Endothelial cell of umbilical vein (primary cell): ENCODE measurements around the gene MTA2. TPM values are rescaled to one million over a fixed set of nuclear protein-coding genes. Genes with fewer than 3 reads are reported as not detected.
A peak's percentile ranks its signal among the peaks of the same experiment; 100 is the strongest.

Experiments
- BruUV-seq: library from RNA; stranded (reverse); fragments of 400-500 nt; replicated peaks from 2 replicates; lab custom pipeline; 2021; lab: Mats Ljungman, UMichigan
- CTCF ChIA-PET: fragments of 300-600, 350-600 bp; sonication (Branson Sonifier 250); formaldehyde crosslinking; loops from one replicate; lab custom pipeline; 2021; ENCODE audit warnings: antibody characterized with exemption, inconsistent platforms; lab: Charles Lee
- POLR2A ChIA-PET: fragments of 300-600, 350-600 bp; sonication (Branson Sonifier 250); formaldehyde crosslinking; loops from one replicate; lab custom pipeline; 2021; ENCODE audit warnings: antibody characterized with exemption, inconsistent platforms; lab: Charles Lee
- DNase-seq: peaks from one replicate; pipeline ENCODE4 v3.0.0-alpha.2; 2011; ENCODE audit warnings: low read depth, low spot score
- FAIRE-seq: peaks from 2 replicates; lab custom pipeline; 2011; peaks lifted over from hg19 to GRCh38; lab: Jason Lieb, UNC
- H2AFZ ChIP-seq: 2 replicates; pipeline ENCODE4 v1.6.0; 2012; ENCODE audit warnings: low read depth, low read length, control low read depth, inconsistent platforms
- H3K27ac ChIP-seq: 2 replicates; pipeline ENCODE4 v1.5.1; 2011; ENCODE audit warnings: low read depth, mild to moderate bottlenecking, control low read depth, low read length, moderate library complexity; ENCODE audit not compliant: insufficient read depth
- H3K27me3 ChIP-seq, 2 experiments: 2 replicates each; pipeline versions ENCODE4 v1.6.0 to v1.6.1; 2011; ENCODE audit warnings: low read length in 2 of 2, mixed read lengths in 1 of 2; ENCODE audit not compliant: control insufficient read depth in 2 of 2, insufficient read depth in 2 of 2
- H3K36me3 ChIP-seq, 2 experiments: 2 replicates in 1 of 2; 3 replicates in 1 of 2; pipeline ENCODE4 v1.5.1; 2011; ENCODE audit warnings: low read length in 2 of 2, mild to moderate bottlenecking in 1 of 2, moderate library complexity in 1 of 2; ENCODE audit not compliant: control insufficient read depth in 2 of 2, insufficient read depth in 2 of 2; ENCODE audit errors: extremely low read depth in 1 of 2
- H3K4me1 ChIP-seq: 3 replicates; pipeline ENCODE4 v1.5.1; 2011; ENCODE audit warnings: mild to moderate bottlenecking, low read length; ENCODE audit not compliant: control insufficient read depth, insufficient read depth; ENCODE audit errors: extremely low read depth
- H3K4me2 ChIP-seq: 2 replicates; pipeline ENCODE4 v1.6.1; 2011; ENCODE audit warnings: low read length, control low read depth, mixed read lengths; ENCODE audit not compliant: insufficient read depth
- H3K4me3 ChIP-seq, 3 experiments: fragments of 200-600 bp in 1 of 3; sonication (generic), shearing (Covaris generic) in 1 of 3; replicated peaks in 1 of 3; 2 replicates each; pipeline ENCODE4 v1.5.1; 2011 to 2016; ENCODE audit warnings: control low read depth in 3 of 3, low read length in 3 of 3, mild to moderate bottlenecking in 2 of 3, inconsistent platforms in 1 of 3, low read depth in 1 of 3, moderate library complexity in 1 of 3; ENCODE audit not compliant: insufficient read depth in 1 of 3
- H3K79me2 ChIP-seq: 2 replicates; pipeline ENCODE4 v1.6.0; 2012; ENCODE audit warnings: low read length, inconsistent platforms; ENCODE audit not compliant: control insufficient read depth, insufficient read depth
- H3K9ac ChIP-seq: replicated peaks from 2 replicates; pipeline ENCODE3; 2011; ENCODE audit warnings: low read length, control low read depth; ENCODE audit not compliant: insufficient read depth; ENCODE audit errors: extremely low read depth
- H3K9me1 ChIP-seq: replicated peaks from 3 replicates; pipeline ENCODE4 v1.6.0; 2011; ENCODE audit warnings: mild to moderate bottlenecking, low read length; ENCODE audit not compliant: control insufficient read depth, insufficient read depth; ENCODE audit errors: extremely low read depth
- H3K9me3 ChIP-seq: replicated peaks from 2 replicates; pipeline ENCODE4 v1.5.1; 2012; ENCODE audit warnings: low read length, inconsistent platforms; ENCODE audit not compliant: control insufficient read depth, insufficient read depth
- H4K20me1 ChIP-seq: replicated peaks from 2 replicates; pipeline ENCODE3; 2011; ENCODE audit warnings: mild to moderate bottlenecking, low read length; ENCODE audit not compliant: control insufficient read depth, insufficient read depth; ENCODE audit errors: extremely low read depth
- CTCF ChIP-seq, 2 donors: IDR thresholded peaks; 1 replicate in 1 of 2; 2 replicates in 1 of 2; pipeline ENCODE4 v1.5.1; 2011; ENCODE audit warnings: low read length in 2 of 2, mild to moderate bottlenecking in 2 of 2, moderate library complexity in 2 of 2, control low read depth in 1 of 2, inconsistent platforms in 1 of 2, low read depth in 1 of 2; ENCODE audit not compliant: insufficient read depth in 1 of 2; ENCODE audit errors: extremely low read depth in 1 of 2
- EZH2 ChIP-seq: IDR thresholded peaks from 2 replicates; pipeline ENCODE4 v1.6.1; 2012; ENCODE audit warnings: borderline replicate concordance, low read depth, mild to moderate bottlenecking, moderate library complexity, low read length, inconsistent platforms; ENCODE audit not compliant: severe bottlenecking
- FOS ChIP-seq: IDR thresholded peaks from 2 replicates; pipeline ENCODE4 v1.6.1; 2011; ENCODE audit warnings: mild to moderate bottlenecking, low read length, moderate library complexity, borderline replicate concordance; ENCODE audit not compliant: insufficient read depth
- GATA2 ChIP-seq: IDR thresholded peaks from 2 replicates; pipeline ENCODE4 v1.7.0; 2011; ENCODE audit warnings: low read depth, mild to moderate bottlenecking, moderate library complexity, mixed read lengths, low read length; ENCODE audit not compliant: insufficient read length, insufficient read depth
- JUN ChIP-seq: IDR thresholded peaks from 2 replicates; pipeline ENCODE4 v1.6.1; 2011; ENCODE audit warnings: borderline replicate concordance, low read depth; ENCODE audit not compliant: insufficient read length, insufficient read depth
- MAX ChIP-seq: IDR thresholded peaks from 2 replicates; pipeline ENCODE4 v1.6.1; 2011; ENCODE audit not compliant: insufficient read depth, insufficient read length
- MYC ChIP-seq: IDR thresholded peaks from one replicate; pipeline ENCODE4 v1.6.1; 2011; ENCODE audit warnings: mild to moderate bottlenecking, low read depth, low read length
- POLR2A ChIP-seq: IDR thresholded peaks from 2 replicates; pipeline ENCODE4 v1.6.1; 2012; ENCODE audit warnings: low read depth, mild to moderate bottlenecking, control low read depth, low read length
- POLR2AphosphoS5 ChIP-seq: IDR thresholded peaks from 2 replicates; pipeline ENCODE4 v1.6.1; 2012; ENCODE audit warnings: low read depth, mild to moderate bottlenecking, control low read depth, low read length, moderate library complexity; ENCODE audit not compliant: insufficient read depth
- dilution Hi-C: fragments of 300-500 bp; cut with MboI; formaldehyde crosslinking; loops from one replicate; pipeline ENCODE4 v1.15.0; 2019; ENCODE audit warnings: low sequenced_read_pairs; ENCODE audit not compliant: extremely low pct_ligation_motif_present
- intact Hi-C: fragments of 100-400 bp; cut with micrococcal nuclease; formaldehyde crosslinking; loops from one replicate; pipeline ENCODE4 v1.10.0; 2022
- polyA plus RNA-seq, 4 experiments: library from polyadenylated mRNA; depleted of rRNA in 3 of 4; stranded (reverse) in 3 of 4; unstranded in 1 of 4; fragments of >200 nt; gene quantifications; 2 replicates each; pipeline versions ENCODE4 v1.2.1 to v1.2.3, GENCODE V29; 2011 to 2012; ENCODE audit warnings: missing spikeins in 1 of 4
- total RNA-seq: library from RNA; stranded (reverse); gene quantifications from 2 replicates; pipeline ENCODE4 v1.2.3, GENCODE V29; 2021

MTA2 gene
- total and polyA plus RNA-seq, 2 donors (not counting 3 experiments of a cell fraction or from before 2014, with no cell fraction given), result 40.4 to 166 TPM

GRCh38 chr11:62579252-62579651 is 22.4 kb downstream of the MTA2 start:
- Histone ChIP-seq H3K36me3 (peaks cover 0 to 6% of the 10 kb centered on the region in 2 experiments), H3K4me3 (no peak overlapping the region), H4K20me1 (no peaks in the 10 kb centered on the region), H3K9ac (no peak overlapping the region), H3K9me3 (no peaks in the 10 kb centered on the region), H3K4me1 (peaks cover 41% of the 10 kb centered on the region), H3K79me2 (peaks cover 19% of the 10 kb centered on the region), H3K27ac (no peak overlapping the region), H2AFZ (no peak overlapping the region), H3K9me1 (no peaks in the 10 kb centered on the region), H3K4me2 (no peak overlapping the region), H3K27me3 (no peaks in the 10 kb centered on the region)
- dilution Hi-C loops (no loop called here), intact Hi-C loops (no loop called here)
- no TSS peak for BruUV-seq
- ChIA-PET POLR2A (interaction anchor here (2.0 kb wide), 1 partner anchor 12 kb away, joined by 5 read pairs; the partner anchor contains the start of gene TUT1), CTCF (interaction anchor here (0.7 to 2.9 kb wide), 4 partner anchors 9 to 155 kb away, joined by 3 to 31 read pairs (median 4); partner anchors contain the start of gene TUT1)
- FAIRE-seq (peak; percentile 72), DNase-seq (no peak)
- TF ChIP-seq MAX, result no peak
- TF ChIP-seq GATA2, result no peak
- no peak for TF ChIP-seq CTCF (IDR thresholded peaks at IDR 0.05; ENCODE audit: extremely low read depth in 1 of 2, insufficient read depth in 1 of 2, low read depth in 1 of 2, low read length in 2 of 2)
- TF ChIP-seq EZH2, result no peak
- no peak for TF ChIP-seq FOS
- TF ChIP-seq JUN, result no peak
- no peak for TF ChIP-seq POLR2AphosphoS5
- no peak for TF ChIP-seq POLR2A
- no peak for TF ChIP-seq MYC
